GM18499 (cell line): ENCODE measurements around the gene MAN1A2.
"Not testable (repeated sequence)": the region's sequence is repeated elsewhere in the genome, so short reads cannot be mapped to it uniquely, and the experiment has no call there.

Experiments used
- ATAC-seq: cut with Tn5 transposase; IDR thresholded peaks from one replicate; pipeline ENCODE4 v1.9.1; 2021; ENCODE audit warnings: moderate number of reproducible peaks; ENCODE audit not compliant: insufficient read depth, unreplicated experiment

Gene MAN1A2

DNA sequence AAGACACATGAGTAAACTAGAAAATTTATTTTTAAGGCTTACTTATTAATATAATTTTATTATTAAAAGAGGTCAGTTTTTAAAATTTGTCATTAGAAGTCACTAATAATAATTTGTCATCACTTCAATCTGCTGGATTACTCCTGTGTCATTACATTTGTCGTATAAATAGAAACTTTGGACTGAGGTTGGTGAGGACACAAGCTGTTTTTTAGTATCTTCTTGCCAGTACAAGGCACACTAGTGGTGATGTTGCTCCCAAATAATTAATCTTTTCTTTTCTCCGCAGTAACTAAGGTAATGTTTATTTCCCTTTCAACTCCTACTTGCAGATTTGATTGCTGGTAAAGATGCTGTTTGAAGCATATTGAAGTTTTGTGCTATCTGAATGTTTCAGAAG, 179.2 kb downstream of the MAN1A2 start:
- no peak for ATAC-seq

DNA sequence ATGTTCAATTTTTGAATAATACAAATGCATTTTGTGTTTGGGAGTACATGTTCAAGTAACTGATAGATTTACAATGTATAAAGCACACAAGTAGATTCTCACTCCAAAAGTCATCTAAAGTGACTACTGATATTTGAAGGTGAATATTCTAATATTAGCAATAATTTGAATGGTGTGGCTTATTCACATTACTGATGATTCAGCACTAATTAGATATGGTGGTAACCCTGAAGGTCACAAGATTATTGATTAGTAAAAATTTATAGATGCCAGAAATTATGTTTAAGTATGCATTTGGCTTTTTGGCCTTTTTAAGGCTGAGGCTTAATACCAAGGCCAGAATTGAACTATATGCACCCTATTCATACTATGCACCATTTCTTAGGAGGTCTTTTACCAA, 186.2 kb downstream of the MAN1A2 start:
- ATAC-seq, result no peak

DNA sequence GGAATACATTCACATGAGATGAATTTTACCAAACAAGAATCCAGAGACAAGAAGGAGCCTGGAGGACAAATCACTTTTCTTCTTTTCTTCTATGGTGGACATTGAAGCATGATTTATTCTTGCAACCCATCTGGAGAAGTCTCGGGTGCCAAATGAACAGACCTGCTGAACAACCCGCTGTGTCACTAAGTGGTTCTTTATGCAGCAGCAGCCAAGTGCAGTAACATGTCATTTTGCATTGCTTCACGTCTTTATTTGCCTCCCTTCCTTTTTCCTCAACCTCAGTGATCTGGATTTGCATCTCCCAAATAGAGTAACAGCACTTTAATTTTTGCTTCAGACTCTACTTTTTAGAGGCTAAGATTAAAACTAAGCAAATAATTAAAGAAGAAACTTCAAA, 188.6 kb downstream of the MAN1A2 start:
- no peak for ATAC-seq

- no peak for ATAC-seq
Observed at GRCh38 chr1:117556341-117556740, 189.1 kb downstream of the MAN1A2 start.

DNA sequence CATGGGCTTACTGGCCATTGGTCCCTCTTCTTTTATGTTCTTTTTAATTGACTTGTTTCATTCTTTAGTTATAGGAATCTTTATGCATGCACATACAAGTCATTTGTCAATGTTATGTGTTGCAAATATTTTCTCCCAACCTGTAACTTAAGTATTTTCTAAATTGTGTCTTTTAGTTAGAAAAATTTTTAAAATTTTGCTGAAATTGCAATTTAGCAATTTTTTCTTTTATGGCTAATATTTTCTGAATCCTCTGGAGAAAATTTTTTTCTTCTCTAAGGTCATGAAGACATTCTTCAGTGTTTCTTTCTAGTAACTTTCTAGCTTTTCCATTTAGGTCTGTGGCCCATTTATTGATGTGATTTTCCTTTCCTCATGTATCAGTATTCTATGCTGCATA, 189.7 kb downstream of the MAN1A2 start:
- ATAC-seq, result no peak

DNA sequence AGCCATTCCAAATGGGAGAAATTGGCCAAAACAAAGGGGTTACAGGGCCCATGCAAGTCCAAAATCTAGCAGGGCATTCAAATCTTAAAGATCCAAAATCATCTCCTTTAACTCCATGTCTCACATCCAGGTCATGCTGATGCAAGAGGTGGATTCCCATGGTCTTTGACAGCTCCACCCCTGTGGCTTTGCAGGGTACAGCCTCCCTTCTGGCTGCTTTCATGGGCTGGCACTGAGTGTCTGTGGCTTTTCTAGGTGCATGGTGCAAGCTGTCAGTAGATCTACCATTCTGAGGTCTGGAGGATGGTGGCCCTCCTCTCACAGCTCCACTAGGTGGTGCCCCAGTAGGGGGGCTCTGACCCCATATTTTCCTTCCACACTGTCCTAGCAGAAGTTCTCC, 191.2 kb downstream of the MAN1A2 start:
- ATAC-seq, result not testable (repeated sequence)

DNA sequence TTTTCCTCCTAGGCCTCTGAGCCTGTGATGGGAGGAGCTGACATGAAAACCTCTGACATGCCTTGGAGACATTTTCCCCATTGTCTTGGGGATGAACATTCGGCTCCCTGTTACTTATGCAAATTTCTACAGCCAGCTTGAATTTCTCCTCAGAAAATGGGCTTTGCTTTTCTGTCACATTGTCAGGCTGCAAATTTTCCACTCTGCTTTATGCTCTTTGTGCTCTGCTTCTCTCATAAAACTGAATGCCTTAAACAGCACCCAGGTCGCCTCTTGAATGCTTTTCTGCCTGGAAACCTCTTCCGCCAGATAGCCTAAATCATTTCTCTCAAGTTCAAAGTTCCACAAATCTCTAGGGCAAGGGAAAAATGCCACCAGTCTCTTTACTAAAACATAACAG, 191.9 kb downstream of the MAN1A2 start:
- ATAC-seq, result no peak

GRCh38 chr1:117559985-117560384, 192.7 kb downstream of the MAN1A2 start:
- ATAC-seq, result no peak

GRCh38 chr1:117561071-117561470, 193.8 kb downstream of the MAN1A2 start:
- ATAC-seq, result no peak

DNA sequence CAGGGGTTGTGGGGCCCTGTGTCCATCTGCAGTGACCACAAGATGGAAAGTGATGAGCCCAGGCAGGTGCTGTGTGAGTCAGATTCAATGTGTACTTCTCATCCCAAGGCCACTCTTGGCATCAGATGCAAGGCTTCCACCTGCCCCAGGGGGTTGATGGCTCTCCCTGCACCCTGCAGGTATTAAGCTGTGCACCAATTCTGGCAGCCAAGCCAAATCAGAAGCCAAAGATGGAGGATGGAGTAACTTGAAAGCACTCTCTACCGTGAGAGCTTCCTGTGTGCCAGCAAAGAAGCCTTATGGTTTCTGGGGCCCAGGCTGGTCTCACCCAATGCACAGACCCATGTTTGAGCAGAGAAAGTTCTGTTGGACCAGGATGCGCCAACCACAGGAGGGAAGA, 194.3 kb downstream of the MAN1A2 start:
- ATAC-seq, result no peak

- ATAC-seq, result no peak
Observed at GRCh38 chr1:117562581-117563491, 195.6 kb downstream of the MAN1A2 start.

GRCh38 chr1:117563492-117563875, 196.2 kb downstream of the MAN1A2 start:
- ATAC-seq, result no peak

GRCh38 chr1:117564227-117565075, 197.2 kb downstream of the MAN1A2 start:
- no peak for ATAC-seq

- ATAC-seq, result no peak
Observed at GRCh38 chr1:117565076-117565556, 197.9 kb downstream of the MAN1A2 start.

GRCh38 chr1:117565745-117566455, 198.7 kb downstream of the MAN1A2 start:
- no peak for ATAC-seq

DNA sequence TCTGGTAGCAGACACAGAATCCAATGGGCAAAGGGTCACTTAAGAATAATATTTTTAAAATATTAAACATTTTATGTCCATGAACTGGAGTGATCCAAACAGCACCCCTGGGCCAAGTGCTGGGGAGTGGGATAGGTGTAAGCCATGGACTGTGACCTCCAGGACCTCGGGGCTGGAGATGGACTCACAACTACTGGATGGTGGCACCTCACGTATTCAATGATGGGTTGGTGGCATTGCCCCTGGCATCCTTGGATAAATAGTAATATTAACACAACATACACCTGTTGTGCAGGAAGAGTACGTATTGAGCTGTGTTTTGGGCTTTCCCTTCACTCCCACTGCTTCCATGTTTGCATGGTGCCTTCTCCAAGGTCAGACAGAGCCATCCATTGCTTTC, 199.3 kb downstream of the MAN1A2 start:
- ATAC-seq, result no peak

DNA sequence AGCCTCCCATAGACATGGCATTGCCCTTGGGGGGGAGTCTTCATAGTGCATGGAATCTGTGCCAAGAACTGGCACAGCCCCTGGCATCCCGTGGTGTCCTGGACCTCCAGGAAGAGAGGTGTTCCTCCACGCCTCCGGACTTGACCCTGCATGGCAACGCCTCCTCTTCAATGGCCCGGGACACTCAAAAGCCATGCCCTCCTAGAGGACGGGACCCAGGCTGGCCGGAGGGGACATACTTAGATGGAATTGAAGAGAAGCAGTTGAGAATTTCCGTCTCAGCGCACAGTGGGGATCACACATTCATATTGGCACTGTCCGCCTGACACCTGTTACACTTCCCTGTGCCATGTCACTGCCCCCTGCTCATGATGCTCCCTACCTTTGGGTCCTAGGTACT, 200.2 kb downstream of the MAN1A2 start:
- no peak for ATAC-seq

DNA sequence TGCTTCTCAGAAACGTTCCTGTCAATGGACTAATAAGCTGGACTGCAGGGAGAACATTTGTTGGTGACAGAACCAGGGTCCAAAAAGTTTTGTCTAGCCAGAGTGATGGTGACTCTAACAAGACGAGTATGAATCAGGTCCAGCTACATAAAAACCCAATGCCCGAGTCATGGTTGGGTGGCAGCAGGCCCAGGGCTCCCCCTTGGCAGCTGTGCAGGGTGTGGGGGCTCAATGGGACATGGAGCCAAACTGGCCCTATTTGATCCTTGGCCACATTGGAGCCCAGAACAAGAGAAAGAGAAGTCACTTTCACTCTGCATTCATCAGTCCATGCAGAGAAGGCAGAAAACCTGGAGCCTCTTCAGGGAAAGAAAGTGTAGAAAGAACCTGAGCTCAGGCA, 200.7 kb downstream of the MAN1A2 start:
- ATAC-seq, result no peak

GRCh38 chr1:117568999-117569398, 201.8 kb downstream of the MAN1A2 start:
- ATAC-seq, result no peak

DNA sequence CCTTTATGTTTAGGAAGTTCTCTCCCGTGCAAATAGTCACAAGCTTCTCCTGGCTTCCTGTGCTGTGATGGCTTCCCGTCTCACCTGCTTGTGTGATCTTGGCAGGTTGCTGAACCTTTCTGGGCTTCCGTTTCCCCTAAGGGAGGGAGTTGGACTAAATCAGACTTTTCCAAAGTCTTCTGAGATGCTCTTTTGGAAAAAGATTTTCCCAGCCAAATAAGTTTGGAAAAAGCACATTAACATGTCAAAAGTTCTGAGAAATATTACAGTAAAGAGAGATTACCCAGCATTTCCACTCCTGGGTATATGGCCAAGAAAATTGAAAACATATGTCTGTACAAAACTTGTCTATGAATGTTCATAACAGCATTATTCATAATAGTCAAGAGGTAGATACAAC, 202.6 kb downstream of the MAN1A2 start:
- no peak for ATAC-seq

DNA sequence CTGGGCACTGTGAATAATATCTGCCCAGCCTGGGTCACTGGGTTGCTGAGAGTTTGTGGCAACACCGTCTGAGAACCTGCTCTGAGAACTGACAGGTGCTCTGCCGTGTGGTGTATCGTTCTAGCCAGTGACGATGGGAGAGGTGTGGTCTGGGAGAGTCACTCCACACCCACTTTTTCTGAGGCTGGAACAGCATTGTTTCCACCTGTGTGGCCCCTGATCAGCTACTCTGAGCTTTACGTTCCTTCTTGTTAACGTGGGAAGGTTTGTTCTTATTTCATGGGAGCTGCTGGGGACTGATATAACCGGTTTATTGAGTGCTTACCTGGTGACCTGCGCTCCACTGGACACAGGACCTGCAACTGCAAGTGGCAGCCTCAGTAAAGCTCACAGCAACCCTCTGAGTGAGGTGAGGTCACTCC, 203.8 kb downstream of the MAN1A2 start:
- no peak for ATAC-seq
